ENCODE results near the gene CHERP. TPM values are rescaled to one million over a fixed set of nuclear protein-coding genes. Genes with fewer than 3 reads are reported as not detected.

The CHERP gene
- total and polyA plus RNA-seq, 2 of the 4 experiments (the other 2 are of a cell fraction) = 0.54 to 13.5 TPM

GRCh38 chr19:16496613-16496983, 45.6 kb downstream of the CHERP start:
- Histone ChIP-seq H3K4ac (ENCODE audit: low read depth, low read length) (peak overlapping the region; percentile 51), H3K9ac (ENCODE audit: low read depth, low read length) (peak overlapping the region; percentile 49), H2AK5ac (ENCODE audit: low read depth, low read length) (no peak overlapping the region; the same call in 1 of the 2 replicates), H2AFZ (replicated peaks; ENCODE audit: low read length, poor library complexity) (peak overlapping the region; percentile 98), H3K4me1 (ENCODE audit: control insufficient read depth, insufficient read depth, low read length) (peaks cover 3% of the 10 kb centered on the region; the same call in 1 of the 2 replicates), H2BK15ac (ENCODE audit: low read depth, low read length) (no peak overlapping the region), H3K4me3 (ENCODE audit: insufficient read depth, low read depth, low read length) (peak overlapping the region; percentile 61), H3K79me1 (ENCODE audit: low read depth in 1 of 2, low read length in 2 of 2) (peaks cover 16 to 25% of the 10 kb centered on the region in 2 experiments), H3K27me3 (ENCODE audit: control insufficient read depth, insufficient read depth, low read length) (no peaks in the 10 kb centered on the region), H2BK20ac (ENCODE audit: low read depth, low read length) (no peak overlapping the region), H3K18ac (ENCODE audit: low read depth, low read length) (no peak overlapping the region), H4K8ac (ENCODE audit: low read depth in 2 of 2, low read length in 2 of 2) (peak overlapping the region; percentile 26 to 81; a peak in 3 of 4 replicates), H4K20me1 (ENCODE audit: insufficient read depth, low read length) (no peaks in the 10 kb centered on the region), H2AK9ac (replicated peaks; ENCODE audit: low read depth, low read length, poor library complexity) (peak overlapping the region; percentile 80), H3K4me2 (ENCODE audit: low read depth, low read length) (peak overlapping the region; percentile 68), H3K23ac (ENCODE audit: low read depth, low read length) (no peak overlapping the region), H2BK120ac (ENCODE audit: low read depth, low read length) (no peak overlapping the region), H3K36me3 (ENCODE audit: control insufficient read depth, insufficient read depth, low read length) (peaks cover 2% of the 10 kb centered on the region), H3K14ac (replicated peaks; ENCODE audit: low read depth, low read length) (peak overlapping the region; percentile 60), H2BK5ac (ENCODE audit: low read depth, low read length, poor library complexity, severe bottlenecking) (peak overlapping the region; percentile 27), H4K5ac (ENCODE audit: low read depth, low read length) (peak overlapping the region; percentile 10), H3K56ac (ENCODE audit: extremely low read depth, insufficient read depth, low read length) (no peak overlapping the region), H3K9me1 (ENCODE audit: insufficient read depth, low read length) (no peaks in the 10 kb centered on the region; the same call in 1 of the 2 replicates), H3K9me3 (ENCODE audit: control insufficient read depth, insufficient read depth, low read length) (no peaks in the 10 kb centered on the region), H4K91ac (ENCODE audit: insufficient read depth, low read depth, low read length) (peak overlapping the region; percentile 38; the same call in 1 of the 2 replicates), H3K27ac (ENCODE audit: insufficient read depth, low read length) (peak overlapping the region; percentile 28)
- intact Hi-C loops (cut with micrococcal nuclease) = no loop called here
- ATAC-seq (ENCODE audit: low read depth) (peak; percentile 15), DNase-seq (peak; percentile 44)
- no TSS peak for BruUV-seq (replicated peaks)
- in situ Hi-C loops (cut with MboI; ENCODE audit: low sequenced_read_pairs) = no loop called here
- no peak for TF ChIP-seq MXI1 (IDR thresholded peaks at IDR 0.05; ENCODE audit: borderline replicate concordance, low read depth, low read length)
- TF ChIP-seq SMC3 (IDR thresholded peaks at IDR 0.05; ENCODE audit: low read depth, low read length) = no peak
- TF ChIP-seq FOS (IDR thresholded peaks at IDR 0.05; ENCODE audit: low read depth, low read length) = no peak
- no peak for TF ChIP-seq CEBPB (IDR thresholded peaks at IDR 0.05; ENCODE audit: low read depth, low read length)
- no peak for TF ChIP-seq USF2 (IDR thresholded peaks at IDR 0.05; ENCODE audit: low read depth, low read length)
- no peak for TF ChIP-seq RCOR1 (IDR thresholded peaks at IDR 0.05; ENCODE audit: insufficient replicate concordance, low read length)
- no peak for TF ChIP-seq NFE2L2 (IDR thresholded peaks at IDR 0.05; ENCODE audit: low read depth, low read length)
- TF ChIP-seq CTCF (conservative IDR thresholded peaks at IDR 0.05; ENCODE audit: low read depth, low read length) = no peak
- TF ChIP-seq RAD21 (IDR thresholded peaks at IDR 0.05; ENCODE audit: low read length) = no peak
- TF ChIP-seq ELK1 (IDR thresholded peaks at IDR 0.05; ENCODE audit: borderline replicate concordance, low read depth, low read length) = no peak
- TF ChIP-seq MAFK (IDR thresholded peaks at IDR 0.05; ENCODE audit: low read depth, low read length) = no peak
- no peak for TF ChIP-seq POLR2A (IDR thresholded peaks at IDR 0.05; ENCODE audit: low read depth, low read length)
- TF ChIP-seq BHLHE40 (IDR thresholded peaks at IDR 0.05; ENCODE audit: low read depth, low read length) = no peak
- TF ChIP-seq MAZ (IDR thresholded peaks at IDR 0.05; ENCODE audit: borderline replicate concordance, low read depth, low read length) = no peak
- 36% methylated on average over 5 of the region's 16 CpGs; no CpG with 5 or more reads in 1 of the 2 experiments for WGBS, 2 experiments (ENCODE audit: extremely low coverage in 2 of 2, insufficient read length in 1 of 2)
- dilution Hi-C loops (cut with HindIII; ENCODE audit: low sequenced_read_pairs, unreplicated experiment) = no loop called here
- ChIA-PET CTCF (interaction anchor here (0.8 kb wide), 1 partner anchor 18 kb away, joined by 3 read pairs; no protein-coding TSS in a partner anchor), POLR2A (ENCODE audit: unreplicated experiment) (interaction anchor here (0.6 to 1.3 kb wide), 2 partner anchors 9 to 10 kb away, joined by 4 to 8 read pairs; no protein-coding TSS in a partner anchor)
